Loucy (cell line): ENCODE data around the gene CGREF1.

Experiments used
- EZH2phosphoT487 ChIP-seq: fragments of 200-600 bp; IDR thresholded peaks from 2 replicates; pipeline ENCODE4 v1.6.1; 2018; ENCODE audit warnings: antibody characterized with exemption, mild to moderate bottlenecking, moderate library complexity, borderline replicate concordance
- TF ChIP-seq, protein P1 (sequence below): fragments of 200-600 bp; sonication (generic); conservative IDR thresholded peaks from 2 replicates; pipeline ENCODE4 v1.5.1; 2014; ENCODE audit warnings: mild to moderate bottlenecking, antibody characterized with exemption, low read length

- TF ChIP-seq, protein P1, sequence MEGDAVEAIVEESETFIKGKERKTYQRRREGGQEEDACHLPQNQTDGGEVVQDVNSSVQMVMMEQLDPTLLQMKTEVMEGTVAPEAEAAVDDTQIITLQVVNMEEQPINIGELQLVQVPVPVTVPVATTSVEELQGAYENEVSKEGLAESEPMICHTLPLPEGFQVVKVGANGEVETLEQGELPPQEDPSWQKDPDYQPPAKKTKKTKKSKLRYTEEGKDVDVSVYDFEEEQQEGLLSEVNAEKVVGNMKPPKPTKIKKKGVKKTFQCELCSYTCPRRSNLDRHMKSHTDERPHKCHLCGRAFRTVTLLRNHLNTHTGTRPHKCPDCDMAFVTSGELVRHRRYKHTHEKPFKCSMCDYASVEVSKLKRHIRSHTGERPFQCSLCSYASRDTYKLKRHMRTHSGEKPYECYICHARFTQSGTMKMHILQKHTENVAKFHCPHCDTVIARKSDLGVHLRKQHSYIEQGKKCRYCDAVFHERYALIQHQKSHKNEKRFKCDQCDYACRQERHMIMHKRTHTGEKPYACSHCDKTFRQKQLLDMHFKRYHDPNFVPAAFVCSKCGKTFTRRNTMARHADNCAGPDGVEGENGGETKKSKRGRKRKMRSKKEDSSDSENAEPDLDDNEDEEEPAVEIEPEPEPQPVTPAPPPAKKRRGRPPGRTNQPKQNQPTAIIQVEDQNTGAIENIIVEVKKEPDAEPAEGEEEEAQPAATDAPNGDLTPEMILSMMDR = no peak
- no peak for TF ChIP-seq EZH2phosphoT487
Observed at GRCh38 chr2:27087823-27088410, 31.0 kb downstream of the CGREF1 start.
